ENCODE measurements around the gene C1R.

C1R gene

DNA sequence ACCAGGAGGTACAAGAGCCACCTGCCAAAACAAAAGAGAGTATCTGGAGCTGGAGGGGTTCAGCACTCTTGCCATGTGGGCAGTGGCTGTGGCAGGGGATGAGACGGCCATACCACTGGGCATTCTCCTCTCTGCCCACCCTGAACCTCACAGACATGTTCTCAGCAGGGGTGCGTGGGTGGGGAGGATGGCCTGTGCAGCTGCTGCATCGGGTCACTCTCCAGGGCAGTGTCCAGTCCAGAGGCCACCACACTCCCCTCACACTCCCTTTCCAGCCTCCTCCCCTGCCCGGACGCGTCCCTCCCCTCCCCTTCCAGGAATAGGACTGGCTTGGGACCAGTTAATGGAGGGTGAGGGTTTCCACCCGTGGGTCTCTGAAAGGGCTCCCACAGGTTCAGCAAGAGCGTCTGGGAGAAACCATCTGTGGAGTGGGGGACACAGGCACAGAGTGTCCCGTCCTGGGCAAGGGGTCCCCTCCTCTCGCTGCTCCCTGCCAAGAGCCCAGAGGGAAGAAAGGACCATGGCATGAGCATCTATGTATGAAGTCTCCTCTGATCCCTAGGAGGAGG is 501 bp downstream of the C1R start:
- H3K4me1 ChIP-seq (ENCODE audit: insufficient read depth, poor library complexity, severe bottlenecking), result no peaks in the 10 kb centered on the region
- no peak for ATAC-seq (ENCODE audit: low read depth)
- no peaks in the 10 kb centered on the region for H3K27me3 ChIP-seq (ENCODE audit: insufficient read depth, poor library complexity, severe bottlenecking)
- TF ChIP-seq, protein P1, sequence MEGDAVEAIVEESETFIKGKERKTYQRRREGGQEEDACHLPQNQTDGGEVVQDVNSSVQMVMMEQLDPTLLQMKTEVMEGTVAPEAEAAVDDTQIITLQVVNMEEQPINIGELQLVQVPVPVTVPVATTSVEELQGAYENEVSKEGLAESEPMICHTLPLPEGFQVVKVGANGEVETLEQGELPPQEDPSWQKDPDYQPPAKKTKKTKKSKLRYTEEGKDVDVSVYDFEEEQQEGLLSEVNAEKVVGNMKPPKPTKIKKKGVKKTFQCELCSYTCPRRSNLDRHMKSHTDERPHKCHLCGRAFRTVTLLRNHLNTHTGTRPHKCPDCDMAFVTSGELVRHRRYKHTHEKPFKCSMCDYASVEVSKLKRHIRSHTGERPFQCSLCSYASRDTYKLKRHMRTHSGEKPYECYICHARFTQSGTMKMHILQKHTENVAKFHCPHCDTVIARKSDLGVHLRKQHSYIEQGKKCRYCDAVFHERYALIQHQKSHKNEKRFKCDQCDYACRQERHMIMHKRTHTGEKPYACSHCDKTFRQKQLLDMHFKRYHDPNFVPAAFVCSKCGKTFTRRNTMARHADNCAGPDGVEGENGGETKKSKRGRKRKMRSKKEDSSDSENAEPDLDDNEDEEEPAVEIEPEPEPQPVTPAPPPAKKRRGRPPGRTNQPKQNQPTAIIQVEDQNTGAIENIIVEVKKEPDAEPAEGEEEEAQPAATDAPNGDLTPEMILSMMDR (IDR thresholded peaks at IDR 0.05; ENCODE audit: poor library complexity, severe bottlenecking), result no peak
- H3K36me3 ChIP-seq (ENCODE audit: low read depth), result peaks cover 4% of the 10 kb centered on the region; the same call in 1 of the 2 replicates
- no peaks in the 10 kb centered on the region for H3K9me3 ChIP-seq (ENCODE audit: severe bottlenecking)
- no peak overlapping the region for H3K27ac ChIP-seq (ENCODE audit: poor library complexity, severe bottlenecking)
- H3K4me3 ChIP-seq (ENCODE audit: severe bottlenecking), result no peak overlapping the region
- DNase-seq (ENCODE audit: low spot score), result no peak

DNA sequence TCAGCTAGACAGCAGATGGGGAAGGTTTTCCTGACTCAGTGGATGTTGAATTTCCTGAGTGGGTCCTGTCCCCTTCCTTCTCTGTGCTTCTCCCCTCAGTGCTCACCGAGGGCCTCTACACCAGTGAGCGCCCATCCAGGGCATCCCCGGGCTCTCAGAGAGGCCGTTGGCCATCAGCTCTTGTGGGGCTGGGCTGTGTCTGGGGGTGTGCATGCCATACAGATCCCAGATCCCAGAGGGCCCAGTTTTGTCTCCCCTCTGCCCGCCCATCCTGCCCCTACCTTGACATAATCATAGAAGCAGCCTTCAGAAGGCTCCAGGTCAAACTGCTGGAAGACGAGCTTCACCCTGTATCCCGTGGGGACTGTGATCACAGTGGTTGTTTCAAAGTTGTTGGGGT is 1.1 kb downstream of the C1R start:
- DNase-seq (ENCODE audit: low spot score) (no peak), ATAC-seq (ENCODE audit: low read depth) (no peak)
- Histone ChIP-seq H3K27me3 (ENCODE audit: insufficient read depth, poor library complexity, severe bottlenecking) (no peaks in the 10 kb centered on the region), H3K4me1 (ENCODE audit: insufficient read depth, poor library complexity, severe bottlenecking) (no peaks in the 10 kb centered on the region), H3K36me3 (ENCODE audit: low read depth) (peaks cover 4% of the 10 kb centered on the region; the same call in 1 of the 2 replicates), H3K27ac (ENCODE audit: poor library complexity, severe bottlenecking) (no peak overlapping the region), H3K9me3 (ENCODE audit: severe bottlenecking) (no peaks in the 10 kb centered on the region), H3K4me3 (ENCODE audit: severe bottlenecking) (no peak overlapping the region)
- TF ChIP-seq, protein P1 (IDR thresholded peaks at IDR 0.05; ENCODE audit: poor library complexity, severe bottlenecking), result no peak

DNA sequence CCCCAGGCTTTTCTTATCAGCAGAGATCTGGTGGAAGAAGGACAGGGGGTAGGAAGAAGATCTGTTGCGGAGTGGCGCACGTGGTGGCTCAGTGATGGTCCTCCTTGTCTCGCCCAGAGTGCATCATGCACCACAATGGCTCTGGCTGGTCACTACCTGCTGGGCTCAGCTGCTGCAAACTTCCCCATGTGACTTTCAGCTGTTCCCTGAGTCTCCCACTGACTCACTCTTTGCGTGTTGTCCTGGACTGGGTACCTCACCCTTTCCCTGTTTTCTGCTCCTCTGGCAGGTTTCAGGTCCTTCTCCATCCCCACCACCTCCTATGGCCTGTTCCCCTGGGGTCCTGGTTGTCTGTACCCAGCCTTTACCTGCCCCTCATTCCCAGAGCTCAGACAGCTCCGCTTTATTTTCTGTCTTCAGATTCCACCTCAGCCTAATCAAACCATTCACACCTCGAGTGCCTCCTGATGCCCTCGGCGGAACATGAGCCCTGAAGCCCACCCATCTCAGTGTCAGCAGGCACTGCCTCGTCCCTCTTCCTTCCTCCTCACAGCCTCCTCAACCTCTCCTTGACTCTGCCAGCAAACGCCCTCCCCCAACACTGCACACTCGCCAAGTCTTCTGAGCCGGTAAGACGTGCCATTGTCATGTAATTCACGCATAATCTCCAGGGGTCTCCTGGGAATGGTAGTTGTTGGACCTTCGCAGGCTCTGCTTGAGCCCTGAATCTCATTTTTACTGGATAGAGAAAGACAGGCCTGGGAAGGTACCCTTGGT is 1.8 kb downstream of the C1R start:
- DNase-seq (ENCODE audit: low spot score) (peak; percentile 15), ATAC-seq (ENCODE audit: low read depth) (no peak)
- no peak overlapping the region for H3K4me3 ChIP-seq (ENCODE audit: severe bottlenecking)
- peaks cover 4% of the 10 kb centered on the region; the same call in 1 of the 2 replicates for H3K36me3 ChIP-seq (ENCODE audit: low read depth)
- TF ChIP-seq, protein P1 (IDR thresholded peaks at IDR 0.05; ENCODE audit: poor library complexity, severe bottlenecking), result no peak
- no peaks in the 10 kb centered on the region for H3K27me3 ChIP-seq (ENCODE audit: insufficient read depth, poor library complexity, severe bottlenecking)
- no peaks in the 10 kb centered on the region for H3K9me3 ChIP-seq (ENCODE audit: severe bottlenecking)
- no peak overlapping the region for H3K27ac ChIP-seq (ENCODE audit: poor library complexity, severe bottlenecking)
- no peaks in the 10 kb centered on the region for H3K4me1 ChIP-seq (ENCODE audit: insufficient read depth, poor library complexity, severe bottlenecking)

DNA sequence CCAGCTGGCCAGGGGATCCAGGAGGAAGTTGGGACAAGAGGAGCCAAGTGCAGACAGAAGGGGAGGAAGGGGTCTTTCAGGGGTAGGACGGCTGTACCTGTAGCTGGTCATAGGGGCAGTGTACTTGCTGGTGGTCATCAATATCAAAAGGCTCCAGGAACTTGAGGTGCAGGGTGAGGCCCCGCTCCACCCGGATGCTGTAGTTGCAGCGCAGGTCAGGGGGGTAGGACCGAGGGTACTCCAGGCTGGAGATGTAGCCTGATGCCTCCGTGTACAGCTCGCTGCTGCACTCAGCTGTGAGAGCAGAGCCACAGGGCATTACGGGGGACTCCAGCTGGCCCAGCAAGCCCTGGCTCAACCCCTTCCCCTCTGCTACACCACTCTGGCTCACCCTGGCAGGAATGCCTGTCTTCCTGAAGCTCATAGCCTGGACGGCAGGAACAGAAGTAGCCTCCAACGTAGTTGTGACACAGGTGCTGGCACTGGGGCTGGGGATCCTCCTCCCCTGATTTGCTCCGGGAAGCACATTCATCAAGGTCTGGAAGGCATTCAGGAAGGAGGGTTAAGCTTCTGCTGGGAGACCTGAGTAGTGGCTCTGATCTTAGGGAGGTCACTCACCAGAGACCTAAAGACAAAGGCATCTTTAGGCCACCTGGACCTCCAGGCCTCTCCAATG is 2.9 kb downstream of the C1R start:
- ATAC-seq (ENCODE audit: low read depth), result no peak
- Histone ChIP-seq H3K4me3 (ENCODE audit: severe bottlenecking) (no peak overlapping the region), H3K27ac (ENCODE audit: poor library complexity, severe bottlenecking) (no peak overlapping the region), H3K36me3 (ENCODE audit: low read depth) (peaks cover 4% of the 10 kb centered on the region; the same call in 1 of the 2 replicates), H3K9me3 (ENCODE audit: severe bottlenecking) (no peaks in the 10 kb centered on the region), H3K4me1 (ENCODE audit: insufficient read depth, poor library complexity, severe bottlenecking) (no peaks in the 10 kb centered on the region), H3K27me3 (ENCODE audit: insufficient read depth, poor library complexity, severe bottlenecking) (no peaks in the 10 kb centered on the region)
- TF ChIP-seq, protein P1 (IDR thresholded peaks at IDR 0.05; ENCODE audit: poor library complexity, severe bottlenecking), result no peak
- no peak for DNase-seq (ENCODE audit: low spot score)

All from RWPE2 (cell line).